Glutamatergic neuron (in vitro differentiated cells): Measurements from ENCODE around the gene ERCC8. TPM values are rescaled to one million over a fixed set of nuclear protein-coding genes. Genes with fewer than 3 reads are reported as not detected.

Source experiments
- DNase-seq: peaks from one replicate; pipeline ENCODE4 v3.0.0; 2022
- H3K27ac Mint-ChIP-seq: one replicate; pipeline ENCODE4 v1.8.0; 2020; ENCODE audit warnings: mild to moderate bottlenecking, mixed read lengths, inconsistent platforms; ENCODE audit not compliant: unreplicated experiment
- H3K27me3 Mint-ChIP-seq: one replicate; pipeline ENCODE4 v1.8.0; 2020; ENCODE audit warnings: mild to moderate bottlenecking, moderate library complexity, mixed read lengths, inconsistent platforms; ENCODE audit not compliant: unreplicated experiment
- H3K36me3 Mint-ChIP-seq: one replicate; pipeline ENCODE4 v1.8.0; 2020; ENCODE audit warnings: mild to moderate bottlenecking, mixed read lengths, inconsistent platforms; ENCODE audit not compliant: unreplicated experiment
- H3K4me1 Mint-ChIP-seq: one replicate; pipeline ENCODE4 v1.8.0; 2020; ENCODE audit warnings: mild to moderate bottlenecking, low read depth, mixed read lengths, inconsistent platforms; ENCODE audit not compliant: unreplicated experiment
- H3K4me3 Mint-ChIP-seq: one replicate; pipeline ENCODE4 v1.8.0; 2020; ENCODE audit warnings: mild to moderate bottlenecking, mixed read lengths, inconsistent platforms; ENCODE audit not compliant: unreplicated experiment
- H3K9me3 Mint-ChIP-seq: one replicate; pipeline ENCODE4 v1.8.0; 2020; ENCODE audit warnings: mild to moderate bottlenecking, moderate library complexity, mixed read lengths, inconsistent platforms; ENCODE audit not compliant: unreplicated experiment
- CTCF ChIP-seq: fragments of 200-600 bp; sonication (generic); IDR thresholded peaks from one replicate; pipeline ENCODE4 v1.5.0; 2021; ENCODE audit not compliant: partially characterized antibody, unreplicated experiment
- total RNA-seq: library from RNA; stranded (reverse); fragmentation: NEBNext Ultra II Directional; extraction: Animal tissue kit (Norgen Biotek cat#: 25700); gene quantifications from one replicate; pipeline ENCODE4 v1.2.1, GENCODE V29; 2021; ENCODE audit not compliant: unreplicated experiment

Gene ERCC8
- total RNA-seq, 1 donor from 2014 or later, result 17.6 TPM

DNA sequence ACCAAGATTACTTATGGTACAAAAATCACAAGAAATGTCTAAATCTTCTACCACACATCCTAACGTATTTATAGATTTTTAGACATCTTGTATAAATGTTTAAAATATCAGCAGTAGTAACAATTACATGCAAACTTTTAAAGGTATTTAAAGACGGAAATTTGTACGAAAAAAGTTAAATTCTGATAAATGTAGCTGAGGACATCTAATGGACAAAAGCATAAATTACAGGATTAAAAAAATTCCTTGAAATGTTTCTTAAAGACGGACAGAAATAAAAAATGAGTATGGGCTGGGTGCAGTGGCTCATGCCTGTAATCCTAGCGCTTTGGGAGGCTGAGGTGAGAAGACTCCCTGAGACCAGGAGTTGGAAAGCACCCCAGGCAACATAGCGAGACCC, 15.8 kb downstream of the ERCC8 start:
- H3K27ac Mint-ChIP-seq, result no peak overlapping the region
- no peak overlapping the region for H3K4me3 Mint-ChIP-seq
- TF ChIP-seq CTCF, result peak; percentile 32
- H3K36me3 Mint-ChIP-seq, result no peaks in the 10 kb centered on the region
- no peaks in the 10 kb centered on the region for H3K9me3 Mint-ChIP-seq
- no peaks in the 10 kb centered on the region for H3K27me3 Mint-ChIP-seq
- no peaks in the 10 kb centered on the region for H3K4me1 Mint-ChIP-seq
- no peak for DNase-seq

DNA sequence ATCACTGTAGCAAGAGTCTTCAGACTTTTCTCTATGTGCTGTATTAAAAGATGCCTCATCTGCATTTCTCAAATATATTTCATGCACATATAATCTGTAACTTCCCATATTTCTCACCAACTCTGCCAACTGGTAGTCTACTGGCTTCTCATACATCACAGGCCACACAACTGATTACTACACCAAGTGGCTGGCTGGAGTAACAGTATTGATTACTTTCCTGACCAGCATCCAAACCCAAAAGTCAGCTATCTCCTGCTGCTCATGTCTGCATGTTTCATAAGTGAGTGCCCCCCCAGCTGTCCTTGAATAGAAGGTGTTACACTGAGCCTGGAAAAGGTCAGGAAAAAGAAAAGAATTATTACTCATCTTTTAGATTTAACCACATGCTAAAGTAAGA, 17.4 kb downstream of the ERCC8 start:
- no peak overlapping the region for H3K4me3 Mint-ChIP-seq
- no peaks in the 10 kb centered on the region for H3K27me3 Mint-ChIP-seq
- no peaks in the 10 kb centered on the region for H3K4me1 Mint-ChIP-seq
- no peak for TF ChIP-seq CTCF
- DNase-seq, result no peak
- H3K9me3 Mint-ChIP-seq, result no peaks in the 10 kb centered on the region
- H3K36me3 Mint-ChIP-seq, result no peaks in the 10 kb centered on the region
- no peak overlapping the region for H3K27ac Mint-ChIP-seq

DNA sequence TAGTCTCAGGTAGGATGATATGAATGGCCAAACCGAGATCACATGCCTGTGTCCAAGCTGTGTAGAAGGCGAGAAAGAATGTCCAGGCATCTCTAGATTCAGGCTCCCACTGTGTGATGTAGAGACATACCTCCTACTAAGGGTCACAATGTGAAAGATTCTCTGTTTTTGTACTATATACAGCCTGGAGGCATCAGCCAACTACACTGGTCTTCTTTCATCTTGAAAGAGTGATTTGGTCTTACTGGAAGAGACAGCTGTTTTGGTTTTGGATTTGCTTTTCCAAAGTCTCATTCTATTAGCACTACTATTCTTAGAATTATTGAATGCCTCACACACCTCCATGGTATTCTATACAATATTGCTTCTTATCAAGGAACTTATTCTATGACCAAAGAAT, 26.4 kb downstream of the ERCC8 start:
- no peaks in the 10 kb centered on the region for H3K27me3 Mint-ChIP-seq
- DNase-seq, result no peak
- no peak overlapping the region for H3K27ac Mint-ChIP-seq
- no peak for TF ChIP-seq CTCF
- no peak overlapping the region for H3K4me3 Mint-ChIP-seq
- H3K36me3 Mint-ChIP-seq, result peaks cover 4% of the 10 kb centered on the region
- no peaks in the 10 kb centered on the region for H3K9me3 Mint-ChIP-seq
- no peaks in the 10 kb centered on the region for H3K4me1 Mint-ChIP-seq

DNA sequence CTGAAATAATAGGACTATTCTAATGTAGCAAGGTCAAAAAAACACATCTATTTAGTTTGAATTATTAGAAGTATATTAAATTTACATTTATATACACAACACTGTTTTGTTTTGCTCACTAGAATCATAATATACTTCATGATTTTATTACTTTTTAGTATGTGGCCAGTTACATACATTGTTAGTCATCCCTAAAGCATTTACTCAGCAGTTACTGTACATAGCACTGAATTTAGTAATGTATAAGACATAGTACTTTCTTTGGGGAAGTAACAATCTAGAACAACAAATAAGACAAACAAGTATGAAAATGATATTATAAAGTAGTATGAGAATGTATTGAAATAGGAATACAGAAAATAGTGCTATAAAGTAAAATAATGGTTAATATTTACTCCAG, 28.2 kb downstream of the ERCC8 start:
- no peak for TF ChIP-seq CTCF
- DNase-seq, result no peak
- Mint-ChIP-seq H3K27me3 (no peaks in the 10 kb centered on the region), H3K4me3 (no peak overlapping the region), H3K4me1 (no peaks in the 10 kb centered on the region), H3K9me3 (peaks cover 1% of the 10 kb centered on the region), H3K27ac (no peak overlapping the region), H3K36me3 (peaks cover 8% of the 10 kb centered on the region)

GRCh38 chr5:60903356-60903755, 41.5 kb downstream of the ERCC8 start:
- no peak for TF ChIP-seq CTCF
- H3K9me3 Mint-ChIP-seq, result no peaks in the 10 kb centered on the region

More at GRCh38 chr5:60903356-60903755, 41.5 kb downstream of the ERCC8 start:
- no peaks in the 10 kb centered on the region for H3K27me3 Mint-ChIP-seq
- no peak overlapping the region for H3K4me3 Mint-ChIP-seq
- no peak for DNase-seq
- no peak overlapping the region for H3K27ac Mint-ChIP-seq
- no peaks in the 10 kb centered on the region for H3K36me3 Mint-ChIP-seq
- H3K4me1 Mint-ChIP-seq, result no peaks in the 10 kb centered on the region
